A172 (cell line): ENCODE results near the gene ADAMTS18. TPM values are rescaled to one million over a fixed set of nuclear protein-coding genes. Genes with fewer than 3 reads are reported as not detected.

Experiments
- DNase-seq: peaks from one replicate; pipeline ENCODE4 v3.0.0-alpha.2; 2015; ENCODE audit warnings: low spot score
- total RNA-seq: library from RNA; depleted of rRNA; stranded (reverse); fragments of >200 nt; shearing (Covaris generic); gene quantifications from 2 replicates; pipeline ENCODE4 v1.2.3, GENCODE V29; 2014

Gene ADAMTS18
- total RNA-seq, 1 experiment from 2014 or later, result not detected

DNA sequence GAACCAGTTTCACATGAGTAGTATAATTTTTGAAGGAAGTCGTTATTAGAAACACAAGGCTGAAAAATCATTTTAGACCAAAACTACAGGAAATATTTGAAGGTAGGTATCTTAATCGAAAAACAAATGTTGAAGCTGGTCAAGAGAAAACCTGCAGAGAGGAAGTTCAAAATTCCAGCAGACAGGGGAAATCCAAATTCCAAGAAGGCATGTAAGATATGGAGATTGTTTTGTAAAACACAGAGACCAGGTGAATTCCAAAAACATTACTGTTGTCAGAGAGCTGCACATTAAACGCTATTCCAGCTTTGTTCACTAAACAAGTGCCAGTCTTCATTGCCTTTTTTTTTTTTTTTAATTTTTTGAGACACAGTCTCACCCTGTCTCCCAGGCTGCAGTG is 38.4 kb downstream of the ADAMTS18 start:
- no peak for DNase-seq

DNA sequence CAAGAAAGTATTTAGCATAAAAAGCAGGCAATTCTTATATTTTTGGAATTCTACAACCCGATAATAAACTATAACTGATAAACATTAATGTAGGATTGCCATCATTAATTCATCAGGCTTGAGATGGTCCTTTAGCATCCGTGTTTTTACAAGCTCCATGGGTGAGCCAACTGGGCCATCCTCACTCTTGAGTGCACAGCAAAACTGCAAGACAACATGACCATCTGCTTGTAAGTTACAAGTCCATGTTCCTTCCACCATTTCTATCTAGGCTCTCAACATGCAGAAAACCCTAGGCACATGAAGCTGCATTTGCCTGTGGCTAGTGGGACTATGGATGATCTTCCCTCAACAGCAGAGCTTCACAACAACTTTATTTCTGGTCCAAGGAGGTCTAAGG is 40.1 kb downstream of the ADAMTS18 start:
- DNase-seq, result no peak

DNA sequence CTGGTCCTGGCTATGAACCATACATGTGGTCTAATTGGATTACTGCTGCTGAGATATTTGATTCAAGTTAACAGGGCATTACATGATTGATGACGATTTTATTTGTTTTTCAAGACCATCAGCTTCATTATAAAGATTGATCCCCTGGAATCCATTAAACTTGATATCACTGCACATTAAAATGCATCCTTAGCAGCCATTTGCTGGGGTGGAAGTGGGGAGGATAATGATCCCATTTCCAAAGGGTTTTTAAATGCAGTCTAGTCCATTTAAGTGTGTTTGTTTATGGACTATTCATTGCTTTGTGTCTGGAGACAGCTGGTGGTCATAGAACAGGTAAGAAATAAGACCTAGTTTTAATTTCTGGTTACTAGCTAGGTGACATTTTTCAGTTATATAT is 40.9 kb downstream of the ADAMTS18 start:
- DNase-seq, result no peak

DNA sequence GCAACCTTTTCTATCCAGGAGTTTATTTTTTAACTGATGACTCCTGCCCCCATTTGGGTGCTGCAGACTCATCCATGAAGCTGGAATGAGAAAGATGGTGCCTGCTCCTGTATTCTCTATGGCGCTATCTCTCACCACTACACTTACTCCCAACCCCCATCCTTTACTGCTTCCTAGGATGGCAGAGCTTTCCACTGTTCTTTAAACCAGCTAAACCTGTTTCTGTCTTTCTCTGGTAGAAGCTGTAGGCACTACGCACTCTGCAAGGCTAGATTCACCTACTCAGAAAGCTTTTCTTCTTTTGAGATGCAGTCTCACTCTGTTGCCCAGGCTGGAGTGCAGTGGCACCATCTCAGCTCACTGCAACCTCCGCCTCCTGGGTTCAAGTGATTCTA is 47.0 kb downstream of the ADAMTS18 start:
- DNase-seq, result no peak

DNA sequence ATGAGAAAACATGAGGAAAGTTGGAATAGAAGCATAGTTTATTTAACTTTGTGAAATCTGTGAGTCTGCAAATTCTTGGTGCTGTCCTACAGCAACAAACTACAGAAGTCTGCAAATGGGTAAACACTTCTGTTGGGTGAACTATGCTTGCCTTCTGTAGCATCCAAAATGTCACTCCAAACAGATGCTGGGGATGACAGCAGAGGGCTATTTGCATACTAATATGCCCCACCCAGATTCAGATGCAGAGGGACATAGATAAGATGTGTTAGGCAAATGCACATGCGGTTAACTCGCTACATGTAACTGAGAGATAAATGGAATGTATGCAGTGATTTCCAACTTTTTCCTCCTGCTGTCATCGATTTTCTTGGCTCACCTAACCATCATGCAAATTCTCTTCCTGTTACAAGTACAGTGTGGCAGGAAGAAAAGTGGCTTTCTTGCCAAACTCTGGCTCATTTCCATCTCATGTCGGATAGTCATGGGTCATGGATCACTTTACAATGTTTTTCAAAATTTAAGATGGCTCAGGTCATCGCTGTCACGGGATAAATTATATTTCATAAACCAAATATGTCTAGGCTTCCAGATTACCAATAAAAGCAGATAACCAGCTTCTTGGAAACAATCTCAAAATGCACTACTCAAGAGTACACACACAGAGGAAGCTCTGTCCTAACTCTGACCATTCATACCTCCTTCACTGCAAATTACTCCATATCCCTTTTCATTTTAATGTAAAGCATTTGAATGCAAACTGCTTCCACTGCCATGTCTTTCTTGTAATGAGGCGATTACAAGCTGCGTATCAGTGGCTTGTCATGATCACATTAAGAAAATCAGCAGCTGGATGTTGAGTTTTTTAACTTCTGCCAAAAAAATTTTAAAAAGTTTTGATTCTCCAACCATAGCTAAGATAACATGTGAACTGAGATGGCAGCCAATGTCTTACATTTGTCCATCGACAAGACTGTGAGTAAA is 47.7 kb downstream of the ADAMTS18 start:
- no peak for DNase-seq

DNA sequence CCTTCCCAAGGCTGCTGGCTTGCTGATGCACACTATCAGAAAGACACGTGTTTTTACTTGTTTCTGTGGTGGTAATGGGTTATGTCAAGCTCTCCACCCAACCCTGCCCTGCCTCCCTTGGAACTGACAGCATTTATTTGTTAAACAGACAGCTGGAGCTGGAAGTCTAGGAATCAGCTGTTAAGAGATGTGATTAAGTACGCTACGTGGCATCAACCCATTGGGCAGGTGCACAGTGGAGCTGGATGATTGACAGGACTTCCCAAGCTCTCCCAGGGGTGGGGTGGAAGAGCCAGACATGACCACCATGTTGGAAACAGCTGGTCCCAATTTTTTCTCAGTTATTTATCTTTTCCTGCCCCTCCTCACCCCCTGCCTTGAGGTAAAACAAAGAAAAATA is 49.4 kb downstream of the ADAMTS18 start:
- no peak for DNase-seq

DNA sequence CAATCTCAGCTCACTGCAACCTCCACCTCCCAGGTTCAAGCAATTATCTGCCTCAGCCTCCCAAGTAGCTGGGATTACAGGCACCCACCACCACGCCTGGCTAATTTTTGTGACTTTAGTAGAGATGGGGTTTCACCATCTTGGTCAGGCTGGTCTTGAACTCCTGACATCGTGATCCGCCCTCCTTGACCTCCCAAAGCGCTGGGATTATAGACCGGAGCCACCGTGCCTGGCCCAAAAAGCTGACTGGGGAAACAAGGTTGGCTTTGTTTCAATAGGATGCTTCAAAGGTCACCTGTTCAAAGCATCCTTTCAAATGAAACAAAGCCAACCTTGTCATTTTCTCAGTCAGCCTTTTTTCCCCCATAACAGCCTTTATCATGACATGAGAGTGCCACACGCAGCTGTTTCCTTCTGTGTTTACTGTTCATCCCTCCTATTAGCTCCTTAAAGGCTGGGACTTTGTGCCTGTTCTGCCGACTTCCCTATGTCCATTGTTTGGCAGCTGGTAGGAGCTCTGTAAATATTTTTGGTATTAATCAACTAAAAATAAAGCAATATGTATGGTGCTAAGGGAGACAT is 51.1 kb downstream of the ADAMTS18 start:
- DNase-seq, result no peak

DNA sequence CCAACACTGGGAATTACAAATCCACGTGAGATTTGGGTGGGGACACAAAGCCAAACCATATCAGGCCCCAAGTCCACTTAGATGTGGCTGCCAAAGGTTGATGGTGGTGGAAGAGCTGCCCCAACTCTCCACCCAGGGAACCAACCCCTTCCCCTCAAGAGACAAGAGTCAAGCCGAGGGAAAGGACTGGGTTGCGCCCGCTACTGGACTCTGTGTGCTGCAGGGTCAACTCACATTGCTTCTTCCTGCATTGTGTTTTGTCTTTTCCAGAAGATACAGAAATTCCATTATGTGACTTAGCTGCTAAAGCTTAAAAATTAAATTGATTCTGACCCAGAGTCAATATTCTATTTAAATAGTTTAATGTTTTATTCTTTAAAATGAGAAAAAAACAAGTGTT is 58.5 kb downstream of the ADAMTS18 start:
- no peak for DNase-seq

DNA sequence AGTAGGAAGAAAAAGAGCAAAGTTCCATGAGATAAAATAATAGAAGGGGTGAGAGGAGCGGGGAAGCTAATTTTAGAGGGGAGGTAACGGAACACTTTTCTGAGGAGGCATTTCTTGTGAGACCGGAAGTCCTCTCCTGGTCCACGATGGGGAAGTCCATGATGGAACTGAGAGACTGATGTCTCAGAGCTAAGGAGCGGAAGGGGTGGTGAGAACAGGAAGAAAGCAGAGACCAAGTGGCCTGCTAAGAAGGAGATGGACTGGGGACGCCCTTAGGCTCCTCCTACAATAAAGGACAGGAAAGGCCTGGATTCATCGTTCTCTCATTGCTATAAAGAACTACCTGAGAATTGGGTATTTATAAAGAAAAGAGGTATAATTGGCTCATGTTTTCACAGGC is 59.4 kb downstream of the ADAMTS18 start:
- DNase-seq, result no peak

DNA sequence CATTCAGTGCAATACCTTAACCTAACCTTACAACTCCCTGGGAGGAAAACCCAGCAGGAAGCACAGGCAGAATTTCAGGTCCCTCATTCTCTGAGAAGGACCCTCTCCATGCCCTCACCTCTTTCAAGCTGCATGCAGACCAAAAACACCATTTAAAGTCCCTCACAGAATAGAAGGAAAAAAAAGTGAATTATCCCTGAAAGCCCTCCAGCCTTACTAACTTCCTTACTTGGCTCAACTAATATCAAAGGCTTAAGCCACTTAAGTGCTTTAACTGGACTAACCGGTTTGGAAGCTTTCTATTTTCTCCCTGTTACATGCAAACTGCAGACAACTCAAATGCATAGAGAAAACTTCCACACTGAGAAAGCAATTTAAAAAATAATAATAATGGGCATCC is 60.5 kb downstream of the ADAMTS18 start:
- DNase-seq, result no peak

DNA sequence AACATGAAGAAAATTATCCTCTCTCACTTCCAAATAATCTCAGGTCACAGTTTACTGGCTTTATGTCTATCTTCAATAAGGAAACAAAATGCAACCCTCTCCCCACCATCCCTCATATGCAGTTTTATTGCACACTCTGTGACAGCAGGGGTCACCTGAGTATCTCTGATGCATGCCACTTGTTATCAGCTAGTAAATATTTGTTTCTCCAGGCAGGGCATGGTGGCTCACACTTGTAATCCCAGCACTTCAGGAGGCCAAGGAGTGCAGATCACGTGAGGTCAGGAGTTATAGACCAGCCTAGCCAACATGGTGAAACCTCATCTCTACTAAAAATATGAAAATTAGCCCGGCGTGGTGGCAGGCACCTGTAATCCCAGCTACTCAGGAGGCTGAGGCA is 61.1 kb downstream of the ADAMTS18 start:
- no peak for DNase-seq

DNA sequence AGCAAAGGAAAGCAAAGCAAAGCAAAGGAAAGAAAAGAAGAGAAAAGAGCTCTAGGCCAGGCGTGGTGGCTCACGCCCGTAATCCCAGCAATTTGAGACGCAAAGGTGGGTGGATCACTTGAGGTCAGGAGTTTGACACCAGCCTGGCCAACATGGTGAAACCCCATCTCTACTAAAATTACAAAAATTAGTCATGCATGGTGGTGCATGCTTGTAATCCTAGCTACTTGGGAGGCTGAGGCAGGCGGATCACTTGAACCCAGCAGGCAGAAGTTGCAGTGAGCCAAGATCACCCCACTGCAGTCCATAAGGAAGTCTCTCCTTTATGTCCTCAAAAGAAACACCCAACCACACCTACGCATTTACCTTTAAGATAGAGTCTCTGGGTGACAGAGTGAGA is 70.1 kb downstream of the ADAMTS18 start:
- no peak for DNase-seq

DNA sequence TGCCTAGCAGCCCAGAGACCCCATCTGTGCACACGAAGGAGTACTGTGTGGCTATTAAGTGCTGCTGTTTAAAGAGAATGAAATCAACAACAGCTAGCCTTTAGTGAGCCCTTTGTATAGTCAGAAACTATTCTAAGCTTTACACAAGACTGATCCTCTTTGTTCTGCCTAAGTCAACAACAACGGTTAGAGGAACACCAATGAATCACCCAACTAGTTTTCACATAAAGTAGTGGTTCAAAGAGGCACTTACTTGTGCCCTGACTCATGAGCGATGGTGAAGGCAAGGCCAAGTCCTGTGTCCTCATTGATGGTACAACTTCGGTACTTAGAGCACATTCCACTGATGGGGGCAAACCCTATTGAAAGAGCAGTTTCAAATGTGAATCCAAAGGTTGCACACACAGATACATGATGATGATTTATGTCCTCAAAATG is 75.8 kb downstream of the ADAMTS18 start:
- peak; percentile 67 for DNase-seq

DNA sequence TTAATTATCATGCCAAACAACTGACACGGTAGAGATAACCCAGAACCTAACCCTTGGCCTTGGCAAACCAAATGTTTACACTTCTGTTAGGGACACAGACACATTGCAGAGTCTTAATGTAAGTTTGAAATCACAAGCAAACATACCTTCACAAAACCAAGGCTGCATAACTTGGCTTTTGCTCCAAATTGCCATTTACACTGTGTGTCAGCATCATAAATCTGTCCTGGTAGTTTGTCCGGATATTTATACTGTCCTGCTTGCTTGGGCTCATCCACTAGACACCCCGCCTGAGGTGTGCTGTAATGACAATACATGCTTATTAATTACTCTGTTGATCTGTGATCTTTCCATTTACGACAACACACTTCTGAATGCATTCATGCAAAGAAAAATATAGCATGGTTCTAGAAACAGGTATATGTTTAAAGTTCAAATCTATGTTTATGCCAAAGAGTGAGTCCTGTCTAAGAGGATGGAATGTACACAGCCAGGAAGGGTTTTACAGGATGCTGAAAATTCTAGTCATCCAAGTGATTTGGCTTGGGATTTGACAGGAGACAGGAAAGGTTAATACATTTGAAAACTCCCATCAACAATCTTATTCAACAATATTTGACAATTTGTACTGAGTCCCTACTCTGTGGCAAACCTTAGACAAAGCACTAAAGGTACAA is 81.1 kb downstream of the ADAMTS18 start:
- peak; percentile 30 for DNase-seq

DNA sequence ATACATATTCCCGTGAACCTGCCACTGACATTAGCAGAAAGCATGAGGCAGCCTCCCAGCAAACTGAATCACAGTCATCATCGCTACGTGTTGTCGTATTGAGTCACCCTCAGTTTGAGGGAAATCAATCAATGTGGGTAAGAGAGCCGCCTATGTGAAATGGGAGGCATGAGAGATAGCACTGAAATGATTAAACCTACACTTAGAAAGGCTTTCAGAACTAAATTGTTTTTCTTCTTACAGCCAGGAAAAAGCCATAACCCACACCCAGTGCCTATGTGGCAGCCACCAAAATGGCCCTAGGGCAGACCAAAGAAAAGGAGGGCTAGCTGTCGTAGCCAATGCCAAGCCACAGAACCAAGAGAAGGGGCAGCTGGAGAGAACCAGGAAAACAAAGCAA is 90.5 kb downstream of the ADAMTS18 start:
- DNase-seq, result peak; percentile 49

DNA sequence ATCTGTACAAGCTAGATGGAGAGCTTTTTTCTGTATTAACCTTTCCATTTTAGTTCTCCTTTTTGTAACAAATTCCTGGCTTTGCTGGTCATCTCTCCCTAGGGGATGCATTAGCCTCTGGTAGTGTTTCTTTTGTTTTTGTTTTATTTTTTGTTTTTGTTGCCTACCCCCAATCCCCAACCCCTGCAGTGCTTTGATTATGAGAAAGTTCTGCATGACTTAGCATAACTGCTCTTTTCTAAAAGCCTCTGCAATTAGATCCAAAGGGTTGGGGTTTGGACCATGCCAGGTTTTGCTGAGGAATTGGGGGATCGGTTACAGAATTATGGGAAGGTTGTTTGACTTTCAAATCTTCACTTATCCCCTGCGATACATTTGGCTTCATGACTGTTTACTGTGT is 98.2 kb downstream of the ADAMTS18 start:
- no peak for DNase-seq

DNA sequence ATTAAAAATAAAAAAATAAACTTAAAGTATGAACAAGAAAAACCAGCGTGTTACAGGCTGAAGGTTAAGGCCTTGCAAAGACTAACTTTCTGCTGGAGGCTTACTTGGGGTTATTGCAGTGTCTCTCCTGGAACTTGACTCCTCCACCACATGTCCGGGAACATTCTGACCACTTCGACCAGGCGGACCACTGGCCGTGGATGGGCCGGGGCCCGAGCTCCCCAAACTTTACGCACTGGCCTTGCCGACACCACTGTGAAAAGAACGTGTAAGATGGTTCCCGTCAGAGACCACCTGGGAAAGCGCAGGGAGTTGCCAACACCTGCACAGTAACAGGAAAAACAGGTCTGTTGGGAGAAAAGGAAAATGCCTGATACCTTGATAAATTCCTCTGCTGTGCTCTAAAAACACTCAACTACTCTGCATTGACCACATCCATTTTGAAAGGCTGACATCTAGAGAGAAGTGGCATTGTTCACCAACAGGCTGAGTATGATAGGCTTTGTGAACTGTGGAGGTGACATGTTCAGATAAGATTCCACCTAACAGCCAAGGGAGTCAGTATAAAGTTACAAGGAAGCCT is 99.1 kb downstream of the ADAMTS18 start:
- DNase-seq, result no peak

DNA sequence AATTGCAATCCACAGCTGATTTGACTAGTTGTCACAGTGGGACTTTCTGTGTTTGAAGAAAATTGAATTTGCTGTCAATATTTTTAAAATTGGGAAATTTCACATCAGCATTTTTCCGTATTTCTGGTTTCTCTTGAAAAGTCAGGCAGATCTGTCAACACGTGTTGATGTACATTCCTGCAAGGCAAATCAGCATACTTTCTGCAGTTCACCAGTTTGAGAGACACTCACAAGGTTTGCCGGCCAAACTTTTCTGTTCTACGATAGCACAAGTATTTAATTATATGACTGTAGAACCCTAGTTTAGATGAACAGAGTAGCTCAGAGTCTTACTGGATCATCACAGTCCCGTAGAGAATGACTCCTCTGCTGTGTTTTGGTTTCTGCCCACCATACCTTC is 102.0 kb downstream of the ADAMTS18 start:
- no peak for DNase-seq

DNA sequence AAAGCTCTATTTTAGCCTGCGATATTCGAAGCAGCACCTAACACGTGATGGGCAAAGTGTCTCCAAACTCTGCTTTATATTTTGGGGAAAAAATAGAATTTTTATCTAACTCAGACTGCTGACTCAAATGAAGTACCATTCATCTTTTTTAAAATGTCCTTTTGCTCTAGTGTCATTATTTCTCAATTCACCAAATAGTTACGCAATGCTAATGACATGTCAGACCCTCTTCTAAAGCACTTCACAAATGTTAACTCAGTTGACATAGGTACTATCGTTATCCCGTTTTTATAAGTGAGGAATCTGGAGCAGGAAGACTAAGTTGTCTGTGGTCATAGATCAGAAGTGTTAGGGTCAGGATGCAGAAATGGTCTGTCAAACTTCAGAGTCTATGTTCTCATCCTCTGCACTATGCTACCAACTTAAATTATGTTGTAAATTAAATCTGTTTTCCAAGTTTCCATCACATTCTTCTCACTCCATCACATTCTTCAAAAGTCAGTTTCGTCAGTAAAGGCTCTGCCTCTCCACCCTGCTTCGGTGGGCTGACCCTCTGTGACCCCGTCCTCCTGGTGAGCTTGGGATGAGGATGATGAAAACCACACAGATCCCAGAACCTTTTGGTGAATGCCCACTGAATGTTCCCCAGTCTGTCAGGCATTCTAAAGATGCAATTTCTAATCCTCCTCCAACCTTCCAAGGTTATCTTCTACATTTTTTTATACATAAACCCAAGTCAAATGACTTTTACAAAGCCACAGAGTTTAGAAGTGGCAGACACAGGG is 102.8 kb downstream of the ADAMTS18 start:
- DNase-seq, result no peak

DNA sequence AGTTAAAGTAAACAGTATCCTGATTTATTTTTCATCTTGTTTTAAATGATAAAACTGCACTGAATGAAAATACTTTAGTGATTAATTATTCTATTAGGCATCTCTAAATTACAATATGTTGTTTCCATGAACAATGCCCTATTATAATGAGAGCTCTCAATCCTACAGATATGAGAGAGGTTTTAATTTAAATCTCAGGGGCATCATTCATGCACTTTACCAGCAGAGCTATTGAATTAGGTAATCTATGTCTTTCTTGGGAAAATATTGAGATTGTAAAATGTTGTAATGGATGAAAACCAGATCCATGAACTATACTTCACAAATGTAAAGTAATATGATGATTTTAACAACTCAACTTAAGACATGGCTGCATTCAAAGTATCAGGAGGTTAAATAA is 103.8 kb downstream of the ADAMTS18 start:
- no peak for DNase-seq

DNA sequence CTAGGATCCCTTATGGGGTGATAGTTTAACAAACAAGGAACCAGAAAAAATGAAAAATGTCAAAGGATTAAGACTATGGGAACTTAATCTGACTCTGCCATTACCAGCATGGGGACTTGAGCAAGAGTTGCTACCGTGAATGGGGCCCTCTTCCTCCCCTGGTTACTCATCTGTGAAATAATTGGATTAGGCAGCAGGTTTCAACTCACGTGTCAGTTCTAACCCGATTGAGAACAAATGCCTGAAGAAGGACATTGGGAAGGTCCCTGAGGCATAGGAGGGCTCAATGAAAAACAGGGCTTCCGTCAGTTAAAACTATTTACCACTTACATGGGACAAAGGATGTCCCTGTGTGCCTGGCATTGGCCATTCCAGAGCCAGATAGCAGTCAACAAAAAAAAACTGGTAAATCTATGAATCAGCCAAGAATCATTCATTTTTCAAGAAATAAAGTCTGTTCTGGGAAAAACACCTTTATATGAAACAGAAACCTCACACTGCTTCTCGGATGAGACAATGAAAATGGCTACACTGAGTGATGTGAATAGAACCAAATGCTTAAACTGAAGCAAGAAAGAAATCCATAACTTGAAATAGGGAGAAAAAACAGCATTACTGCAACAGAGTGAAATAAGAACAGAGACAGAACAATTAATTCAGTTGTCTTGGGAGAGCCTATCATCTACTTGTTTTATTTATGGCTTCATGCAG is 104.3 kb downstream of the ADAMTS18 start:
- DNase-seq, result no peak
